ENCODE measurements around the gene STK17B.

The STK17B gene

DNA sequence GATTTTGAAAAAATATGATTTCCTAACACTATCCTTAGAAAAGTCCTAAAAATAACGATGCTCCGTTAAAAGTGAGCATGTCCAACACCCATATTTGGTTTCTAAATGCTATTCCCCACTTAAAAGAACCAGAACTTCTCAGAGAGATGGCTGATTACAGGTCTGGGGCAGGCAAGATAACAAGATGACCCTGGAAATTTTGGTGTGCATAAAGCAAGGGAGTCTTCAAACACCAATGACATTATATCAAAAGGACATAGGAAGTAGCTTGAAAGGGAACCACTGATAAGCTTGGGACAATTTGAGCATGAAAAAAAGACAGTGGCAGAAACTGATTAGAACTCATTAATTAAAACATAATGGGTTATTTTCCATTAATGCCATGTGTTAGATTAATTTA, 17.9 kb downstream of the STK17B start:
- DNase-seq, result no peak

DNA sequence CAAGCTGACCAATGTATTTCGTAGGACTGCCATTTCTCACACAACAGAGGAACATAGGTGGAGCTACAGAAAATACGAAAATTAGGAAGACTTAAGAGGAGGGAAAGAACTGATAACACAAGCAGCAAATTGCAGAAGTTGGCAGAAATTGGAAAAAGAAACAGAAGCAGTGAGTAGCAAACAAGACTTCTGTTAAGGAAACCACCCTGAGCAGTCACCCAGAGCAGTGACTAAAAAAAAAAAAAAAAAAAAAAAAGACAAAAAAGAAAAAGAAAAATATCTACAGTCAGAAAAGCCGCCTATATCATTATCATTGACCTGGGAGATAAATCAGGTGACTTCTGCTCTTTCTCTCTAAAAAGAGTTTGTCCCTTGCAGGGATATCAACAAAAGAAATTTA, 21.4 kb downstream of the STK17B start:
- DNase-seq, result no peak

DNA sequence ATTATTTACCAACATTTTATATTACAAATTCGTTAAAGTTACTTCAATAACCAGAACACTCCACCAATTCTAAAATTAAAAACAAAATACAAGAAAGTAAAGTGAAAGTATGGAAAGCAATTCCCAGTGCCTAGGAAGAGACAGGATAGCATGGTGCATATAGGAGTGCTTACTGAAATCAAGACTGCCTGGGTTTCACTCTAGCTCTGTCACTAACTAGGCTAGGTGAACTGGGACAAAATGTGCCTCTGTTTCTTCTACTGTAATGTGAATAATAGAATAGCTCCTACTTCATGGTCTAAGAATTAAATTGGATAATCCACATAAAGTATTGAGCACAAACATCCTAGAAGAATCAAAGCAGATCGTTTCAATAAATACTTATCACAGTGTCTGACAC, 22.6 kb downstream of the STK17B start:
- DNase-seq, result no peak

DNA sequence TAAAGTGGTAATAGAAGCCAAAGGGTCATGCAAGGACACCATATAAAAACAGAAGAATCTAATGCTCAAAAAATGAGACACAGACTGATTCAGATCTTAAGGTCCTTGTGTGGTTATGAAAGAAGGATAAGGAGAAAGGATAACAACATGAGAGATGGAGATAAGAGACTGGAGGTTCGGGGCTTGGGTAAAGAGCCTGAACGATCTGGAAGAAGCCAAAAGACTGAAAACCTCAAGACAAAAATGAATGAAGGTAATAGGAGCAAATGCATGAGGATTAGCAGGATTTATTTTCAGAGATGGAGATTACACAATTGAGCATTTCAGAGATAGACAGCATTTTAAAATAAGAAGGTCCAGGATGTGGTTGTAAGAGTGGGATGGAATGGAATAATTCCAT, 26.1 kb downstream of the STK17B start:
- DNase-seq, result no peak

DNA sequence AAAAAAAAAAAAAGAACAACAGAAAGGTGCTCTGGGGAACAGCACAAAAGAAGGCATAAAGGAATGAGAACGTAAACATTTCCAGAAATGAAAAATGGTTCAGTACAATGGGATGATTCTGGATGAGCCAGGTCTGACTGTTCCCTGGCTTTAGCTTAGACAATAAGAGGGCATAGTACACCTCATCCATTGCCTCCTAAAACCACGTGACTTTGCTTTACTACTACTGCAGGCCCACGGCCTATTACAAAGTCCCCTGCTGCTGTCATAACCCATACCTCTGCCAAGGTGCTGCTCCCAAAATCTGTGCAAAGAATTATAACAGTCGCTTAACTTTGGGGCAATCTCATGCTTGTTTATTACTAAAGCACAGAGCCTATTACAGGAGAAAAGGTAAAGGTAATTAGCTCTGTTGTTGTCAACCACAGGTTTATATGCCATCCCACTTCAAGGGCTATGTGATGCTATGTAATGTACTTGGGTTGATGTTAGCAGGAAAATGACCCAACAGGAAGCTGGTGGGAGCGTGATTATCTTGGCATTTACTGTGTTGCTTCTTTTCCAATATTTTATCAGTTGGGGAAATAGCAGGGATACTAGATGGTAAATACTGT, 26.8 kb downstream of the STK17B start:
- no peak for DNase-seq

DNA sequence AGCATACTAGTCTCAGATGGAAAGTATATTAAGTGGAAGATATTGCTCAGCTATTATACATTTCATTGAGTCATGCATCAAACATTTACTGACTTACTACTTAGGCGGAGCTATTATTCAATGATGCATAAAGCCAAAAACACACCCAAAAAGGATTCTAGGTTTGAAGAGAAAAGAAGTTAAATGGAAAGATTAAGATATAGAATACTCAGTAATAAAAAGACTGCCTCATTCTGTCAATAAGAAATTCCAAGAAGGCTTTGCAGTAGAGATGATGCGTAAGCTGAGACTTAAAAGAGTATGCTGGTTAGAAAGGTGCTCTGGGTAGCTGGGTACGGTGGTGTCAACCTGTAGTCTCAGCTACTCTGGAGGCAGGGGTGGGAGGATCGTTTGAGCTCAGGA, 27.6 kb downstream of the STK17B start:
- no peak for DNase-seq

DNA sequence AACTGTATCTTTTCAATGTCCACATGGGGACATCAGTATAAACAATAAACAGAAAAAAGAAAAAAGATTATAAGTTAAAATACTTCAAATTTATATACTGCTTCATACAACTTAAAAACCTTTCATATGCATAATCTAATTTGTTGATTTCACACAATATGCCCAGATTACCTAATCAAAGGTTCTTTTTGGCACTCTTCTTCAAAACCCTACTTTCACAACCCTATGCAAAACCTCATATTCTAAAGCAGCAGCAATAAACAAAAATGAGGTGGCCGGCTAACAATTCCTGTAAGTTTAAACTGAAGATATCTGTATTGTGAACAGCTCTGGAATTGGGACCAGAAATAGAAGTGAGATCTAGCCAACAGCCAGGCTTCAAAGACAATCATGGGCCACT, 28.6 kb downstream of the STK17B start:
- no peak for DNase-seq

DNA sequence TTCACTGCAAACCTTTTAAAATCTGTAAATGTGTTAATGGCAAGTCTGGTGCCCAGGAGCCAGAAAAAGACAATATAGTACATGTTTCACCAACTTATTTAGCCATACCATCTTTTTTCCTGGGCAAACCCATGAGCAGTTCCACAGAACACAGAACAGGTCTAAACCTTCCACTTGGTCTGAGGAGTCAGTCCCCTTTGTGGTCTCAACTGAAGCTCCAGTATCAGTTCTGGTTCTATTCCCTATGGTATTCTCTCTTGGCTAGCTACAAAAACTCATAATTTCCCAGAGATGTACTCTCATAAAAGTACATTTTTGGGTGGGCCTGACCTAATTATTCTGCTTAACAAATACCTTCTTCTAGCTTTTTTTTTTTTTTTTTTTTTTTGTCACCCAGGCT, 31.2 kb downstream of the STK17B start:
- no peak for DNase-seq

DNA sequence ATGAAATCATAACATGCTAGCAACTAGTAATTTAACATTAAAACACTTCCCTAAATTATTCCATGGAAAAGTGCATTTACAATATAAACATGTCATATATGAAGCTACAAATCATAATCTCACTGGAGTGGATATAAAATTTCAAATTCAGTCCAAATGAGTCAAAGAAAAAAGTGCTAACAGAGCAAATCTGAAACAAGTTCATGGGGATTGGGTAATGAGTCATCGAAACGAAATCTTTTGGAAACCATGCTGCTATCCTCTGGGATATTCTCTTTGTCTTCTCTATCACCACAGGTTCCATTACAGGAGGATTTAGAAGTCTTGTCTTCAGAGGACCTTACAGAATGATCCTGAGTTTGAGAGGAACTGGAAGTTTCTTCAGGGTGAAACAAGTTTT, 34.1 kb downstream of the STK17B start:
- no peak for DNase-seq

DNA sequence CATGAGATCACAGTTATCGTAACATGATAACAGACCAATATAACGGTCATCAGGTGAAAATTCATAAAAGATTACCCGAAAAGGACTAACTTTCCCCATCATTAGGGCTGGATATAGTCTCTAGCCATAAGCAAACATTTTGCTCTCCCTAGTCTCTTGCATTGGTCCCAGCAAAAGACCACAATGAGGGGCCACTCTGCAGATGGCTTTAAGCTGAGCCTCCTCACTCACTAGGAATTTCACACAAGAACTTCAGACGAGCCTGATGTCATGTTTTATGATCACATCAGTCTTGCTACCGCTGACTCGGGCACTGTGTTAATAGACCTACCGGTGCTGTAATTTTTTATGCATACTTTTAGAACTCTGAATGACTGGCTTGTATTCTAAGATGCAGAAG, 35.2 kb downstream of the STK17B start:
- no peak for DNase-seq

DNA sequence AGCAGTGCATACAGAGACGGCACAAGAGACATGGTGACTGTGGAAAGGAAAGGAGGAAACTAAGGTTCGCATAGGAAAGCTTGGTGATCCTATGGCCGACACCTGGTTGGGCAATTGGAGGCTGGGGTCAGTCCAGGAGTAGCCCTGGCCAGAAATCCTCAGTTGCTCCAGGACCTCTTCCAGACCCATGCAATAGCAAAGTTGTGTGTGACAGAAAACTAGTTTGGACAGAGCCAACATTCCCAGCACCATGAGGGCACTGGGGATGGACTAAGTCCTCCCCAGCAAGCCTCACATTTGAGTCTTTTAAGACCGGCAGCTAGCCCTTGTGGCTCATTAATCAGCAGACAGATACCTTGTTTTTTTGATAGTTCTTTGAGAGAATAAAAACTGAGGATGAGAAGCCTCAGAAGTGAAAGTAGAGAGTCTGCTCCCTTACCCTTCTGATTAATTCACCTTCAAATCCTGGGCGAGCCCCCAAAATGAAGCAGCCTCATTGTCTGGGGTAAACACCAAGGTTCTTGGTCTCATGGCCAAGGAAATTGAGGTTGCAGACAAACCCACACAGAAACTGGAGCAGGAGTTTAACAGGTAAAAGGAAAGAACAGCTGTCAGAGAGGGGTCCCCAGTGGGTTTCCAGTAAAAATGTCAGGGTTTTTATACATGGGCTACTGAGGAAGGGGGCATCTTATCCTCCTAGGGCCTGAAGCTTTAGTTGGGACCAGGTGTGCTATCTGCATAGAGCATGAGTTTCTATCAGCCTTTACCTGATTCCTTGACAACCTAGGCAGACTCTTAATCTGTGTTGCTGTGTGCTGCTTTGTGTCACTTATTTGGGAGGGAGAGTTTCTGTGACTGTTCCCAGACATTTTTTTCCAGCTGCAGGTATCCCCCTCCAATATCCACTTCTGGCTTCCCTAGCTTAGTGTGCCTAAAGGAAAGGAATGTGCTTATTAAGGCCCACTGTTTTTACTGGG, 39.1 kb downstream of the STK17B start:
- no peak for DNase-seq

DNA sequence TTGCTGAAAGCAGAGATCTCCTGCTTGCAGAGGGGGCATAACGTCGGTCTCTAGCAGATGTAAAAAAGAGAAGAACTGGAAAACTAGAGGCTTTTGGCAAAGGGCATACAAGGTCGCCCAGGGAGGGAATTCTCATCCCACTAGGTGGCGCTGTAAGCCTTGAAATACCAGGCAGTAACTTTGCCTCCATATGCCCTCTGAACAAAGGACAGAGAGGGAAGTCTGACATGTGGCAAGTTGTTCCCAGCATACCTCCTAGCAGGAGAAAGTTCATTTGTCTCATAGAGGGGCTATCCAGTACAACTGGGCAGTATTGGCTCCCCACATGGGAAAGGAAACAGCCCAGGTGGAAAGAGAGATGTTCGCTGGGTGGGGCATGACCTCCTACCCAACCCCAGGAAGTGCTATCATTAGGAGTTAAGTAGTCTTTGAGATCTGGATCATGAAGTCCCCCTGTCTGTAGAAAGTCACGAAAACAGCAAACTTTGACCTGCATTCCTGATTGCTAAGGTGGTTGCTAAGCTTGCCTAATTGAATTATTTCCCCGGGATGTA, 39.9 kb downstream of the STK17B start:
- DNase-seq, result no peak

DNA sequence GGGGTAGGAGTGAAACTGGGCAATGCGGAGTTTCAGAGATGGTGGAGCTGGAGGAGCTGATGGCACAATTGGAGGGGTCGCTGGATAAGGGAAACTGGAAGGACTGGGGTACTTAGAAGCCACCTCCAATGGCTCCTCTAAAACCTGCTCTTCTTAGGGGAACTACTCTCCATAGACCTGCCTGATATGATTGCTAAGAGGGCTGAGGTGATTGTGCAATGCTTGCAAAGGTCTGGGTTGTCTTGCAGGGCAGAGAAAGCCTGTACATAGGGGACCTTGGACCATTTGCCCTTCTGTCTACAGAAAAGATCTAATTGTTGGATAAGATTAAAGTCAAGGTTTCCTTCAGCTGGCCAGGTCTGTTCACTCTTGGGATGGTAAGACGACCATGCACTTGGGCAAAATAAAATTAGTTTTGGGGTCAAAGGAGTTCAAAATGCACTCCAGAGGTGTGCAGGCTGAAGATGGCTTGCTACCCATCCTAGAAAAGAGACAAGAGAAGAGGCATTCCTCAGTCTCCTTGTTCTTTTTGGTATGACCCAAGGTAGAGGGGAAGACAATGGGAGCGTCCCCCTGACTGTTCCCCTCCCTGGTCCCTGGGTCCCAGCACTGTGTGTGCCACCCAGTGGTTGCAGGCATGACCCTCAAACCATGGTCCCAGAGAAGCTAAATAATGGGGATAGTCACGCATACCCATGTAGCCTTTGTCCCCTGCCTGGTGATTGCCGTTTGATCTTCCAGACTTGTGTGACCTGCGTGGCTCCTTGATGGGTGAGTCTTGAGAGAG, 41.1 kb downstream of the STK17B start:
- DNase-seq, result no peak

DNA sequence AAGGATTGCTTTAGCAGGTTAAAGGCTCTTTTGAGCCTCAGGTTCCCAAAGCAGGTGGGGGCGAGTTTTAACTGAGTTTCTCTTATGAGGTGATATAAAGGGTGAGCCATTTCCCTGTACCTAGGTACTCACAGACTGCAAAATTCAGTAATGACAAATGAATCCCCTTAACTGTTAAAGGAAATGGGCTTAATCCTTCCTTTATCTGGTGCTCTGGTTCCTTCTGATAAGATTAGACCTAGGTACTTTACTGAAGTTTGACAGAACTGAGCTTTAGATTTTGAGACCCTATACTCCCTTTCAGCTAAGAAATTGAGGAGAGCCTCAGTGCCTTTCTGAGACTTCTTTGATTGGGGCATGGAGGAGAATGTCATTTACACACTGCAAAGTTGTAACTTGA, 42.6 kb downstream of the STK17B start:
- DNase-seq, result no peak

DNA sequence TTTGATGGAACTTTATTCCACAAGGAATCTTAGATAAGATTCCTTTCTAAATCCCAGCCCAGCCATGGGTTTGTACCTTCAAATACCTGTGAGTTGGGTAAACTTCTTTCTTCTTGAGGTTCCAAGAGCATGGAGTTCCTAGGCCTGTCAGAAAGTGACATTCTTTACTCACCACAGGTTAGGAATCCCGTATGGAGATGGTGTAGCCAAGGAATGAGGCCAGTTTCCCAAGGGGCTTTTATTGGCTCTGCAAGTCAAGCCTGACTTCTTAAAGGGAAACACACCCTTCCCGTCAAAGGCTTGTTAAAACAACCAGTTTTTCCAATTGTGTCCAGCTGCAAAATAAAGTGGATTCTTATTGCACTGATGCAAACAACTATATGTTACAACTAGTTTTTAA, 45.8 kb downstream of the STK17B start:
- DNase-seq, result no peak

DNA sequence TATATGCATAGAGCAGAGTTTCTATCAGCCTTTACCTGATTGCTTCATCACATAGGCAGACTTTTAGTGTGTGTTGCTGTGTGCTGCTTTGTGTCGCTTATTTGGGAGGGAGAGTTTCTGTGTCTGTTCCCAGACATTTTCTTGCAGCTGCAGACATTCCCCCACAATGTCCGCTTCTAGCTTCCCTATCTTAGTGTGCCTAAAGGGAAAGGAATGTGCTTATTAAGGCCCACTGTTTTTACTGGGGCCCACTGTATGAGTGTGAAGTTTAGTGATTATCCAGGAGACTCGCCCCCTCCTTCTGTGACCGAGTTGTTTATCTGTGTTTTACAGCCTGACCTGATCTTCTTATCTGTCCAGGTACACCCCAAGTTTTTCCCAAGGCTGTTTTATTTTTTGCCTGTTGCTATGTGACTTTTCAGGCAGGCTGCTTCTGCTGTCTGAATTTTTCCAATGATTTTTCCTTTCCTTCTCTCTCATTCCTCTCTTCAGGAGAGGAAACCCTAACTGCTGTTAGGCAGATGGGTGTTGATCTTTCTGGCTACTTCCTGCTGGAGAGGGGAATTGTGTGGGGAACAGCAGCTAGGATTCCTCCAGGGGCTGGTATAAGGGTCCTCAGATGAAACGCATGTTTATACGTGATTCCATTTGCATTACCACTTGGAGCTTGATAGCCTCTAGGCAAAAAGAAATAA, 47.6 kb downstream of the STK17B start:
- no peak for DNase-seq

DNA sequence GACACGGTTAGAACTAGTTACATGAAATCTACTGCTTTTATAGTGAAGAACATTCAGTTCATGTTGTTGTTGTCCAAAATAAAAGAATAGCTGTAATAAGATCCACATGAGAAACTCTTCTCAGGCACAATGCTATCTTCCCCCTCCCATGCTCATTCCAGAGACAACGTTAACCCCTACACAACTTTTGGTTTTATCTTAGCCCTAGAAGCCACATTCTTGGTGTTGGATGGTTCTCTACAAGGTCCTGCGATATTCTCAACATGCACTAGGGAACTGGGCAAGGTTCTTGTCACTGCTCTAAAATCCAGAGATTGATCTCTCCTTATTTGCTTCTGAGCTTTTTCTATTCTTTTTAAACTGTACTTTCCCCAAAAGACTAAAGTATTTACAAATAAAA, 51.5 kb downstream of the STK17B start:
- no peak for DNase-seq

DNA sequence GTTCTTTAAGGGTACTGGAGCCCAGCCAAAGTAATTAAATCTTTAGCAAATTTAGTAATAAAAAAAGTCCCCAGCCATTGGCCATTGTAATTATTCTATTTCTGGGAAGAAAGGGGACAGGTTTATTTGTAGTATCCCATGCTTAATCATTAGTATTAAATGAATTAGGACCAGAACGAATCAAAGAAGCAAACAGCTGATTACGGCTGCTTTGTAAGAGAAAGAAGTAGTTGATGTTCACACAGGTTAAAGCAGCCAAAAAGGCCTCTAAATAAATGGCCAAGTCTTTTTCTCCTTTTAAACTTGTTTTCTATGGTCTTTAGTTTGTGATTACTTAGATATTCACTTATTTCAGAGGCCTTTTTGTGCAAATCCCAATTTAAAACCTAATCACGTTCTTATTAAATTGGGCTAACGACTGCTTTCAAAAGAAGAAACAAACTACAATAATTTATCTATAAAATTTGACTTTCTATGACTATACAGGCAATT, 54.1 kb downstream of the STK17B start:
- peak; percentile 28 for DNase-seq

DNA sequence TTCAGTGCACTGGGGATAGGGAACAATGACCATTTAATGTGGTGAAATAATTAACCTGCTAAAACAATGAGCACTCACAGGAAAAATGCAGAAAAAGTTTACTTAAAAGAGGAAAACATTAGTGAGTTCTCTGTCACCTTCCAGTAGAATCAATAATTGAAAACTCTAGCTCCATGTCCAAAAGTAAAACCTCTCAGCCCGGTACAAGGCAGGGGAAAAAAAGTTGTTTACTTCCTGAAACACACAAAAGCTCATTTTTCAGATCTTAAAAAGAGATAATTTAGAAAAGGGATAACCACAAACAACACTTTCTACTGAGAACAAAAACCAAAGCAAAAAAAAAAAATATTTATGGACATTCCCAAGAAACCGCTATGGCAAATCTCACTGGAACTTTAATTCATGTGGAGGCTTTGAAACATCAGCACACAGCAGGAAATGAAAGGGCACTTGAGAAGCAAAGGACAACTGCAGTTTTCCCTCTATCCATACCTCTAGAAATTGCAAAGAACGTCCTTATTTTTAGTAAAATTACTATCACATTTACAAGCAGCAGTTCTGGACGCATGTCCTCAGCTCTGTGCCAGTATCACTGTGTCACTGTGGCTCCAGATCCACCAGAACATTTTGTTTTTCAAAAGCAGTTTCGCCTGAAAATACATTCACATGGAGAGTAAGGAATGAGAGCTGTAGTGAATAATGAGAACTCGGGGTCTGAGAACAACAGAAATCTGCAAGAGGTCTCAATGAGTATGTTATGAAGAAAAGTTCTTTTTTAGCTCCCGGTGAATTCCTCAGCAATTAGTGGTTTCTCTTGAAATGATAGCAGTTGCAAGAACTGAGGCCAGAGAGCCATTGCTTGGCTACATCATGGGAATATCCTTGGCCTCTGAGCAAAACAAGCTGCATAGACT, 58.1 kb downstream of the STK17B start:
- DNase-seq, result no peak

DNA sequence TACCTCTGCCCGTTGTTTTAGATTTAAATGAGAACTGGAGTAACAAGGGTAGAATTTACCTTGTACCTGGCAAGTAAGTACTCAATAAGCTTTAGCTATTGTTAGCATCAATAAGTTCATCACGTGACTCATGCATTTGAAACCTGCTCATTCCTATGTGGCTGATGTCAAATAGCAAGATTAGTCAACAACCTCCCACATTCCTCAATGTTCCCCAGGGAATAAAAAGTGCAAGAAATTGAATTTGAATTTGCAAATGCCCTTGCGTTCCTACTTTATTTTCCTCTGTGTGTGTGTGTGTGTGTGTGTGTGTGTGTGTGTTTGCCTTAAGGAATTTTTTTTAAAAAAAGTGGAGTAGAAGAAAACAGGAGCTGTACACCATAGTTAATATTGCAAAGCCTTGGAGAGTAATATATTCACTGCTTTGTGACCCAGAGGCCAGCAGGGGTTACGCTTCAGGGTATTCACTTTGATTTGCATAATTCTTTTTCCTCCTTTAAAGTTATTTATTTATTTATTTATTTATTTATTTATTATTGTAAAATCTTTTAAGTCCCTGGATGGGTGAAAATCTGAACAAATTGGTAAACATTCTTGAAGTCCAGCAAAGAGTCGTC, 58.9 kb downstream of the STK17B start:
- no peak for DNase-seq

DNA sequence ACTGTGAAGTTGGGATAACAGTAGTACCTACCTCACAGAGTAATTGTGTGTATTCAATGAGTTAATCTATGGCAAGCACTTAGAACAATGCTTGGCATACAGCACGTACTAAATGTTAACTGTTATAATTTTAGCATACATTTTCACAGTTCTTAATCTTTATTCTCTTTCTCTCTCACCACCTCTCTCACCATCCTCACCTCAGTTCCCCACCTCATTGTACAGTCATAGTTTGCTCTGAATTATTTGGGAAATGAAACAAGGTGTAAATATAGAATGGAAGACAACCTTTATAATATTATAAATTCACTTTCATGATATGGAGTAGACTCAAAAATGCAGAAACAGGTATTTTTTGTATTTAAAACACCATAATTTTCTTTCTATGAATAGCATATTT, 62.8 kb downstream of the STK17B start:
- DNase-seq, result no peak

All from NCI-H1105 treated with DMSO at 0.1 percent for 48 hours (cell line).